Measurements from ENCODE around the gene POLA1. TPM values are rescaled to one million over a fixed set of nuclear protein-coding genes. Genes with fewer than 3 reads are reported as not detected.
"Not testable (repeated sequence)": the region's sequence is repeated elsewhere in the genome, so short reads cannot be mapped to it uniquely, and the experiment has no call there.

POLA1 gene
- total RNA-seq, 1 donor from 2014 or later, result 24.6 TPM

GRCh38 chrX:24851289-24851688 is 157.6 kb downstream of the POLA1 start:
- TF ChIP-seq CTCF (conservative IDR thresholded peaks at IDR 0.05; ENCODE audit: low read depth, low read length), result no peak
- no peak overlapping the region for H3K4me3 ChIP-seq (ENCODE audit: low read depth, low read length)
- DNase-seq (ENCODE audit: low read depth), result no peak

DNA sequence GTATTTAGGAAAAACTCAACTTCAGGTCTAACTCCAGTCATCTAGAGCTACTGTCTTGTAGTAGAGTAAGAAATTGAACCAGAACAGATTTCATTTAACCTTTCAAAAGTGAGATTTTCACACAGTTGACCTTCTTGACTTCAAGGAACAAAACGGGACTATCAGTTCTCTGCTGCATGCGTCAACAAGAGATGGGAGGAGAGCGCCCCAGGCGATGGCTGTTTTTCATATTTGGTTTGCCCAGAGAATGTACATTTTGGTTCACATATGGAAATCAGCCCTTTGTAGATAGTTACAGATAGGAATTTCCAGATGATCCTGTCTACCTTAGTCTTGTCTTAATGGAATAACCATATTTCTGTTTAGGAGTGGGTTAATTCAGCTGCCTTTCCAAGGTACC is 158.1 kb downstream of the POLA1 start:
- H3K4me3 ChIP-seq (ENCODE audit: low read depth, low read length), result no peak overlapping the region
- no peak for TF ChIP-seq CTCF (conservative IDR thresholded peaks at IDR 0.05; ENCODE audit: low read depth, low read length)
- DNase-seq (ENCODE audit: low read depth), result no peak

- no peak overlapping the region for H3K4me3 ChIP-seq (ENCODE audit: low read depth, low read length)
- DNase-seq (ENCODE audit: low read depth), result no peak
- no peak for TF ChIP-seq CTCF (conservative IDR thresholded peaks at IDR 0.05; ENCODE audit: low read depth, low read length)
Observed at GRCh38 chrX:24858004-24858746, 164.5 kb downstream of the POLA1 start.

DNA sequence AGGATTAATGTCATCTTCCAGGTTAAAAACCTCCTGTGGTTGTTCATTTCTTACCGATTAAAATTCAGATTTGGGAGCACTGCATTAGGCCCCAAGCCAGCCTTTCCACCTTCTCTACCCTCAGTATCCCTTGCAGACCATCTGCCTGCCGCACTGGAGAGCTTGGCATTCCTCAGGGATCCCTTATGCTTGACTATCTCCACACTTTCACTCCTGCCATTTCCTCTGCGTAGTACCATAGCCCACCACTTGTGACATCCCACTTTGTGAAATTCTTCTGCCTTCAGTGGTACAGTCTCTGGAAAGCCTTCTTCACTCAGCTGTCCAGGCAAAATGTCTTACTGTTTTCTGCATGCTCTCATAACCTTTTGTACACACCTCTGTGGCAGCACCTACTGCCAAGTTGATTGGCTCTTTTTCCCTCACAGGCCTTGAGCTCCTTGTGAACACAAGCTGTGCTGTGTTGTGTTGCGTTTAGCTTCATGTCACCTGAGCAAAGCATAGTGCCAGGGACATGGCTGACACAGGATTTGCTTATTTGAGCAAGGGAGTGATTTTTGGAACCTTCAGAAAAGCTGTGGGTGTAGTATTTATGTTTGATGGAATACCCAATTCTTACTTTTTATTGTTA is 165.6 kb downstream of the POLA1 start:
- no peak for DNase-seq (ENCODE audit: low read depth)
- no peak for TF ChIP-seq CTCF (conservative IDR thresholded peaks at IDR 0.05; ENCODE audit: low read depth, low read length)
- H3K4me3 ChIP-seq (ENCODE audit: low read depth, low read length), result no peak overlapping the region

DNA sequence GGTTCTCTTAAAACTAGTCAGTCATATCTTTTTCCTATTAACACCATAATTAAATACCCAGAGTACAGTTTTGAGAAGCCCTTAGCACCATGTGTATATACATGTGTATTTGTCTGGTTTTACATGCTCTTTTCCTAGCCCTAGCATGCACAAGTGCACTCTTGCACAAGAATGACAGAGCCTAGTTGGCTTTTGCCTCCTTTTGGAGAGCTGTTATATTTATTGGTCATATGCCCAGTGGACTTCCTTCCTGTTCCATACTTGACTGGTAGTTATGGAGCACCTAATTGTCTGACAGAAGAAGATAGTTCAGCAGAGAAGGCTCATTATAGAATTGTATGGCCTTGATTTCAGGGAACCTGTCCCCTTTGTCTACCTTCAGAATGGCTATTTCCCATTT is 166.4 kb downstream of the POLA1 start:
- DNase-seq (ENCODE audit: low read depth), result no peak
- no peak for TF ChIP-seq CTCF (conservative IDR thresholded peaks at IDR 0.05; ENCODE audit: low read depth, low read length)
- H3K4me3 ChIP-seq (ENCODE audit: low read depth, low read length), result no peak overlapping the region

DNA sequence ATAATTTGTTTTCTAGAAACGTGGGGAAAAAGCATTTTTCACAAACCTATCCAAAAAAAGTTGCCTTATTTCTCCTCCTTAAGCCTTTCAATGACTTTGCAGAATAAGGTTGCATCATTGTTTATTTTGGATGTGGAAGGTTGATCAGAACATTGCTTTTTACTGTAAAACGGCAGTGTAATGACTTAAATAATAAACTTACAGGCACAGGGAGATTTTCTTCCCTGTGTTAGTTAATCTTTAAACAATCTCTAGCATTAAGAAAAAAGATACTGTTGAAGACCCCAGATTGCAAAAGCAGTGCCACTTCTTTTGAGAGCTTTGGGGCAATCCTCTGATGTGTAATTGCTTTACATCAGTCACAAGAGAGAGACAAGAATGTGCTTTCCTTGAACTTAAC is 168.6 kb downstream of the POLA1 start:
- no peak for DNase-seq (ENCODE audit: low read depth)
- TF ChIP-seq CTCF (conservative IDR thresholded peaks at IDR 0.05; ENCODE audit: low read depth, low read length), result no peak
- H3K4me3 ChIP-seq (ENCODE audit: low read depth, low read length), result no peak overlapping the region

GRCh38 chrX:24863779-24864178 is 170.1 kb downstream of the POLA1 start:
- not testable (repeated sequence) for H3K4me3 ChIP-seq (ENCODE audit: low read depth, low read length); DNase-seq (ENCODE audit: low read depth)

Data from epithelial cell of proximal tubule (primary cell).